Prostate gland (tissue), 2 donors: ENCODE data around the gene MKLN1.

ENCODE experiments used
- POLR2A ChIP-seq: fragments of 450-650 bp; IDR thresholded peaks from one replicate; pipeline ENCODE4 v1.6.1; 2016; ENCODE audit warnings: antibody characterized with exemption, mild to moderate bottlenecking
- TF ChIP-seq, protein P1 (sequence below), 4 experiments: fragments of 200-600 bp in 2 of 4; fragments of 450-650 bp in 2 of 4; sonication (generic) in 2 of 4; IDR thresholded peaks; 1 replicate in 3 of 4; 2 replicates in 1 of 4; pipeline ENCODE4 v1.5.1; 2016 to 2019; ENCODE audit warnings: antibody characterized with exemption in 4 of 4, mild to moderate bottlenecking in 2 of 4, moderate library complexity in 2 of 4

DNA sequence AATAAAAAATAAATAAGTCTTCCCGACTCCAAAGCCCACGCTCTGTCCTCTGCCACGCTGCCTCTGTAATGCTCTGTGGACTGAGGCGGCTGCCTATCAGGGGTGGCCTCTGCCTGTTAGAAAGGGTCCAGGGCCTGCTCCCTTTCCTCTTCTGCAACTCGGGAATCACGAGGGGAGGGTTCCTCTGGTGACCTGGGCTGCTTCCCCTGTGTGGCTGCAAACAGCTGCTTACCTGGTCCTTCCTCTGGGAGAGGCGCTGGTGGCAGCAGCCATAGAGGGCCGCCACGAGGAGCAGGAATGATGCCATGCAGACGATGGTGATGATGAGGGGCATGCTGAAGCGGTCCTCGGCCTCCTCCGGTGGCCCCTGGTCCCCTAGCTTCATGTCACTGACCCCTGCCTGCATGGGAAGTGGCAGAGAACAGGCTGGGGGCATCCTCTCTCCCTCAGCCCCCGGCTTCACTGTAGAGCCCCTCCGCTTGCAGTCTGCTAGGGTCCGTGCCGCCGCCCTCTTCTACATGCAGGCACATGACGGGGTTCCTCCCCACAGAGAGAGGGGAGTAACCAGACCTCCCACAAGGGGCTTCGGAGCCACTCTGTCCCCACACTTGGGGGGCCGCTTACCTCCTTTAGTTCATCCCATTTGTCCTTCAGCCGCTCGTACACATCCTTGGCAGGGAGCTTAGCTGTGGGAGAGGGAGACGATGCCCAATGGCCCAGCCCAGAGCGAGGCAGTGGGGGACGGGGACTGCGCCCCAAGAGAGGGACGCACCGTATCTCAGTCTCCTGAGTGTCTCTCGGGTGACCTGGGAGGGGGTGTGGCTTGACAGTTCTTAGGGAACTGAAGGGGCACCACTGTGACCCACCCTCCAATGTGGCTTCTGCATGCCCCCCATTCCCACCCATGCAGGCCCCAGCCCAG lies 178.2 kb downstream of the MKLN1 start:
- TF ChIP-seq, protein P1, sequence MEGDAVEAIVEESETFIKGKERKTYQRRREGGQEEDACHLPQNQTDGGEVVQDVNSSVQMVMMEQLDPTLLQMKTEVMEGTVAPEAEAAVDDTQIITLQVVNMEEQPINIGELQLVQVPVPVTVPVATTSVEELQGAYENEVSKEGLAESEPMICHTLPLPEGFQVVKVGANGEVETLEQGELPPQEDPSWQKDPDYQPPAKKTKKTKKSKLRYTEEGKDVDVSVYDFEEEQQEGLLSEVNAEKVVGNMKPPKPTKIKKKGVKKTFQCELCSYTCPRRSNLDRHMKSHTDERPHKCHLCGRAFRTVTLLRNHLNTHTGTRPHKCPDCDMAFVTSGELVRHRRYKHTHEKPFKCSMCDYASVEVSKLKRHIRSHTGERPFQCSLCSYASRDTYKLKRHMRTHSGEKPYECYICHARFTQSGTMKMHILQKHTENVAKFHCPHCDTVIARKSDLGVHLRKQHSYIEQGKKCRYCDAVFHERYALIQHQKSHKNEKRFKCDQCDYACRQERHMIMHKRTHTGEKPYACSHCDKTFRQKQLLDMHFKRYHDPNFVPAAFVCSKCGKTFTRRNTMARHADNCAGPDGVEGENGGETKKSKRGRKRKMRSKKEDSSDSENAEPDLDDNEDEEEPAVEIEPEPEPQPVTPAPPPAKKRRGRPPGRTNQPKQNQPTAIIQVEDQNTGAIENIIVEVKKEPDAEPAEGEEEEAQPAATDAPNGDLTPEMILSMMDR (IDR thresholded peaks at IDR 0.05): no peak
- TF ChIP-seq POLR2A: no peak
